Smooth muscle cell of trachea (primary cell): ENCODE results near the gene GOPC. TPM values are rescaled to one million over a fixed set of nuclear protein-coding genes. Genes with fewer than 3 reads are reported as not detected.

Experiments used
- total RNA-seq: library from RNA; depleted of rRNA; stranded (reverse); fragments of >200 nt; gene quantifications from 2 replicates; pipeline ENCODE4 v1.2.1, GENCODE V29; 2014

Gene GOPC
- total RNA-seq: 32.4 and 39.2 TPM in 2 replicates

GRCh38 chr6:117602151-117602898 is at the start of gene GOPC:
TSS of gene GOPC (minus strand) at chr6:117602511. CDS start at chr6:117602288, 223 bp downstream.

Other genes starting within 250 kb of the GOPC start
- gene ROS1, start 176.6 kb downstream of the GOPC start, total RNA-seq: not detected in 2 replicates
- gene DCBLD1, start 119.8 kb downstream of the GOPC start, total RNA-seq: 24.3 and 27.6 TPM in 2 replicates
- 12.1 and 22.8 TPM in 2 replicates for gene NUS1, start 73.0 kb upstream of the GOPC start, total RNA-seq